Measurements from ENCODE around the gene TMEM178B. TPM values are rescaled to one million over a fixed set of nuclear protein-coding genes. Genes with fewer than 3 reads are reported as not detected.

TMEM178B gene
- total and polyA plus RNA-seq, 2 of the 13 experiments (the other 11 are each of a cell fraction or from before 2014, with no cell fraction given), result 0.01 to 0.02 TPM

- TF ChIP-seq ZBTB40 (IDR thresholded peaks at IDR 0.05) (no peak), ZBTB40 (CRISPR knock-in tag; IDR thresholded peaks at IDR 0.05) (no peak), ZBTB20 (CRISPR knock-in tag; IDR thresholded peaks at IDR 0.05; ENCODE audit: borderline replicate concordance, low read depth) (no peak), MZF1 (CRISPR knock-in tag; IDR thresholded peaks at IDR 0.05; ENCODE audit: borderline replicate concordance) (no peak), RNF219 (CRISPR knock-in tag; IDR thresholded peaks at IDR 0.05) (no peak), HOXA7 (CRISPR knock-in tag; IDR thresholded peaks at IDR 0.05) (no peak), PLRG1 (conservative IDR thresholded peaks at IDR 0.05) (no peak), FUBP1 (CRISPR knock-in tag; IDR thresholded peaks at IDR 0.05; ENCODE audit: borderline replicate concordance) (no peak), ZBTB7B (CRISPR knock-in tag; IDR thresholded peaks at IDR 0.05) (no peak), ZNF3 (CRISPR knock-in tag; IDR thresholded peaks at IDR 0.05) (no peak)
Measured at GRCh38 chr7:141340991-141341390, 267.1 kb downstream of the TMEM178B start (continued).

Data from HepG2 (cell line).